Astrocyte of the hippocampus (primary cell): Measurements from ENCODE around the gene S100A10.

Source experiments
- DNase-seq: peaks from one replicate; pipeline ENCODE4 v3.0.0; 2011; ENCODE audit warnings: low read depth, low spot score

Gene S100A10, protein sequence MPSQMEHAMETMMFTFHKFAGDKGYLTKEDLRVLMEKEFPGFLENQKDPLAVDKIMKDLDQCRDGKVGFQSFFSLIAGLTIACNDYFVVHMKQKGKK

GRCh38 chr1:151993734-151994496 lies at the start of gene S100A10:
Gene S100A10 (minus strand): TSS chr1:151993859. CDS start chr1:151986230, 7,629 bp downstream.
- DNase-seq: peak; percentile 92

DNA sequence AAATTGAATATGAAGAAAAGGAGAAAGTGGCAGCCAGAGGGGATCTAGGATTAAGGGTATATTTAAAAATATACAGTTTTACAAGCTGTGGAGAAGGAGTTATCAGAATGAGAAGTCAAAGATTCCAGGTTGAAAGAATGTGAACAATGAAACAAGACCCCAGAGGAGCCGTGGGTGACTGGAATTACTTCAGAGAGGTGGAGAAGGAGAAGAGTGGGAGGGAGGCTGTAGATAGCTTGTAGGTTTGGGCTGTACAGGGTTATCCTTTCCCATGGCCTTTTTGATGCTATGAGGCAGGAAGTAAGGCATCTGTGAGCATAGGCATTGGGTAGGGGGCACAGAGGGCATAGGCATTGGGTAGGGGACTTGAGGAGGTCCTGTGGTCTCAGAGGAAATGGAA lies 48.4 kb upstream of the S100A10 start:
- DNase-seq: no peak

DNA sequence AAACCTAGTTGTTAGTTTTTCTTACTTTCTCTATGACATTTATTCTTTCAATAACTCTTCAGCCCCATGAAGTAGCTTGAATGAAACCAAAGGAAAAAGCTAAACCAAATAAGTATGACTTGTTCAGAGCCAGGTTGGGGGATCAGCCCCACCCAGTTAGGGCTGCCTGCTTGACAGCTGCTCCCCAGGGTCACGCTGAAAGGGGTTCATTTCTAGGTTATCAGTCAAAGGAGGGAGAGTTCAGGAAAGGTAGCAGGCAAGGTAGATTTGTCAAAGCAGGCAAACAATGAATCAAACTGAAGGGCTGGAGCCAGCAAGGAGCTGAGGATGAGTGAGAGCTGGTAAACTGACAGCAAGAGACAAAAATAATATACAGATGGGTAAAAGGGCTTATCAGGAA lies 46.2 kb upstream of the S100A10 start:
- no peak for DNase-seq

- DNase-seq: no peak
Measured at GRCh38 chr1:152039461-152039860, 45.8 kb upstream of the S100A10 start.

- no peak for DNase-seq
Measured at GRCh38 chr1:152038871-152039270, 45.2 kb upstream of the S100A10 start.

DNA sequence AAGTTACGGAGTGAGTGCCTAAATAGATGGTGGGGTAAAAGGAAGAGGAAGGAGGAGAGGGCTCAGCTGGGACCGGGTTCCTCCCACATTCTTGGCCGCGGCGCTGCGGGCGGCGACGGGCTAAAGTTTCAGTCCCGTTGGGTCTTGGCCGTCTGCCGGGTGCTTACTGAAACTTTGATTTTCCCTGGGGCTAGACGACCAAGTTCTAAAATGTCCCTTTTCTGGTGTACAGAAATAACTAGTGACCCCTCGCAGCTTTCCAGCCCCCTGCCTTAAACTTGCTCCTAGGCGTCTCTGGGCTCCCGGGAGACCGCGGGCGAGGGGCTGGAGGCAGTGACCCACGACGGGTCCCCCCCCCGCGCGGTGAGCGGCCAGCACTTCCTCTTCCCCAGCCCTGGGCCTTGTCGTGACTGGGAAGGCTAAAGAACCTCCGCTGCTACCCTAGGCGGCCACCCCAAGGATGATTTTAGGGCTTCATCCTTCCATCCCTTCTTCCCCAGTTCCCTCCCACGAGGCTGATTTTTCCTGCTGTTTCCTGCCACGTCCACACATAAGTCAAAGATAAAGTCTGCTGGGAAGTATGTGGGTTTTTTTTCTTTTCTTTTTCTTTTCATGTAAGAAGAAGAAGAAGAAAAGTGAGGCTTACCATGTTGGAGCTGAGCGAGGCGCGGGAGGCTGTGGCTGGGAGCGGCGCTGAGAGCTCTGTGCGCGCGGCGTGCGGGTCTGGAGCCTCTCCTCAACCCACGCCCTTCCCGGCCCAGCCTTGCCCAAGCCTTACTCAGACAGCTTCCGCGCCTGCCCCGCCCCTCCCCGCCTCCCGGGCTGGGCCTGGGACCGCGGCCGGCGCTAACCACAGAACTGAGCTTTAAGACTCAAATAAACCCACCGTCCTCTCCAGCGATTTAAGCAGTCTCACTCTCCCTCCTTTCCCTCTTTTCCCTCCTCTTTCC lies 42.9 kb upstream of the S100A10 start, which contains the start of gene S100A11:
TSS of gene S100A11 (minus strand) at position 738 of the 950 bp plus-strand sequence. CDS start at position 649, 89 bp downstream.
- peak; percentile 96 for DNase-seq

DNA sequence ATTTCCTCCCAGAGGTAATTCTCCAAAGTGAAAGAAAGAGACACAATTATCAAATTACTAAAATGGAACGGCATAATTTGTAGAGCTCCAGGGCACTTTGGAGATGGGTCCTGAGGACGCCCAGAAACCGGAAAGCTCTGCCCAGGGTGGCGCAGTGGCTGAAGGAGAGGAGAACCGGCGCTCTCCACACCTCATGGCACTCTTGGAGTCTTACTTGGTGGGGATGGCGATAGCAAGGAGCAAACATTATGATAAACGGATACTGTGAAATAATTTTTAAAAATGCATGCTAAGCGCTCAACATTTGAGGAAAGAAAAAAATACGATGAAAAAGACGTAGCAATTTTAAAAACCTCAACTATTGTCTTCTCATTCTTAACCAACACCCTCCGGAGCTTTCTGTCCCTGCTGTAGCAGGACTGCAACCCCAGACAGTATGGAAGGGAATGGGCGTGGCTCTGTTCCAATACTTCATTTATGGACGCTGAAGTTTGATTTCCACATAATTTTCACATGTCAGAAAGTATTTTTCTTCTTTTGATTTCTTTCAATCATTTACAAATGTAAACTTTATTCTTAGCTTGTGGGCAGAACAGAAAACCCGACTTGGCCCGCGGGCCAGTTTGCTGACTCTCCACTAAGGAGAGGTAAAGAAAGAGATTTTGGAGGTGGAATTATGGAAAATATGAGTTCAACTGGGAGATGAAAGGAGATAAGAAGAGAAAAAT lies 42.0 kb upstream of the S100A10 start:
- DNase-seq: peak; percentile 48

- DNase-seq: peak; percentile 73
Measured at GRCh38 chr1:152034654-152035538, 41.2 kb upstream of the S100A10 start.

DNA sequence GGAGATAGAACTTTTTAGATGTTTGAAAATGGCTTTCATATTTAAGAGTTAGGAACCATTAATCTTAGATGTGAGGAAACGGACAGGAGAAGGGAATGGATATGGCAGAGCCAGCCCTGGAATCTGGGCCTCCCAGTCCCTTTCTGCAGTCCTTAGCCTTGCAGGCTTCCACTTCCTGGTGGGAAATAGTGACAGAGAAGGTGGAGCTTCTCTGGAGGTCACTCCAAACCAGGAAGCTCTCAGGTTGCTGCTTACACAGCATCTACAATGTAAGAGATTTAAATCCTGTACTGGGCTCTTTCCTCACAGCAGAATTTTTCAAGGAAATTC lies 40.6 kb upstream of the S100A10 start:
- no peak for DNase-seq

- no peak for DNase-seq
Measured at GRCh38 chr1:152029929-152030211, 36.2 kb upstream of the S100A10 start.

- DNase-seq: no peak
Measured at GRCh38 chr1:152029144-152029928, 35.7 kb upstream of the S100A10 start.

DNA sequence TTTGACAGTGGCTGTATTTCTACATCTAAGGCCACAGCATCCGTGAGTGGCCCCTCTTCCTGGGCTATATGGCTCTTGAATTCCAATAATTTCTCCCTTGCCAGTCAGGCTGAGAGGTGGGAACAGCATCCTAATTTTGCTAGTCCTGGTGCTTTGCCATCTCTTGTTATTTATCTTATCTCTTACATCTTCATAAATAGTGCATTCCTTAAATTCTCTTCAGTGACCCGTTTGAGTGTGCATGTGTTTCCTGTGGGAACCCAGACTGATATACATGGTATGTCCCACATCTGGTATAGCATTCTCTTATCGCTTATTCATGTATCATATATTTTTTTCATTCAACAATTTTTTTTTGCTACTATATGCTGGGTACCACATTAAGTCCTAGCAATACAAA lies 33.2 kb upstream of the S100A10 start:
- DNase-seq: no peak

DNA sequence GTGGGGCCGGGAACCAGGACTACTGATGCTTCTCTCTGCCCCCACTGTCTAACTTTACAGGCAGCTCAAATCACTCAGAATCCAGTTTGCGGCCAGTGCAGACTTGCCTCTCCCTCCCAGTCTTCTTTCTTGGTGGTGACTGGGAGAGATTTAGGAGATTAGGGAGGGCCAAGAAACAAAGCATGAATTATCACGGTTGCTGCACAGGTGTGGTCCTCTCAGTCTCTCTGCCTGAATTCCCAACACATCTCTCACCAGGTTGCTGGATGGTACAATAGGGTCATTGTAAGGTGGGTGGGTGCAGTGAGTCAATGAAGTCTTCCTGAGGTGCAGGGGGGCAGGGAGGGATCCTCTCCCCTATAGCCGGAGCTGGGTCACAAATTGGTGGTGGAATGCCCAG lies 30.6 kb upstream of the S100A10 start:
- DNase-seq: no peak

DNA sequence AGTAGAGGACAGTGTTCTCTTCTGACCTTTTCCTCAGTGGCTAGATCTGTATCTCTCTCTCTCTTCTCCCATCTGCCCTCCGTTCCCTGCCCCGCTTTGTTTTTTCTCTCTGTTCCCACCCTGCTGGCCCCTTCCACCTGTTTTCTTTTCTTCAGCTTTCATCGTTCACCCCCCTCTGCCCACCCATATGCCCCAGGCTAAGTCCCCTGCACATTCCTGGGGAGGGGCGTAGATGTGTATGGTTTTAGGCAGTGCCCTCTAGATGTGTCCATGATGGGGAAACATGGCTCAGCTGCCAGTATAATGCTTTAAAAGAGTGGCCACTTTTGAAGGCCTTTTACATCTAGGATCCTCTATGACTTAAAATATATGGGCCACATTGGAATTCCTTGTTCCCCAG lies 29.6 kb upstream of the S100A10 start:
- no peak for DNase-seq

- DNase-seq: no peak
Measured at GRCh38 chr1:152022474-152022873, 28.8 kb upstream of the S100A10 start.

DNA sequence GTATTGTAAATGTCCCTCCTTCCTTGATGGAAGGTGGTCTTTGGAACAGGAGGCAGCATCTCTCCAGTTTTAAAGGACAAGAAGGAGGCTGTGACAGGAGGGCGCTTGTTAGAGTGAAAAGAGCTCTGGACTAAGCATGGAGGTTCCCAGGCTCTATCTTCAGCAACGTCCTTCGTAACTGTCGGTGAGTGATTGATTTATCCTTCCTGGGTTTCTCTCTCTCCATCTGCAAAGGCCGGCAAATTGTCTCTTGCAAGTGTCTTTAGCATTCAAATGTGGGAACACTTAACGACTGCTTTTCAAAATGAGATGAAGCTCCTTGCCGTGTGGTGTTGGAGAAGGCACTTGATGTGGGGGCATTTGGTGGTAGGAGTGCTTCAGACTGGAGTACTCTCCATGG lies 27.9 kb upstream of the S100A10 start:
- DNase-seq: no peak

- no peak for DNase-seq
Measured at GRCh38 chr1:152020849-152021248, 27.2 kb upstream of the S100A10 start.

- peak; percentile 21 for DNase-seq
Measured at GRCh38 chr1:152018537-152018936, 24.9 kb upstream of the S100A10 start.

DNA sequence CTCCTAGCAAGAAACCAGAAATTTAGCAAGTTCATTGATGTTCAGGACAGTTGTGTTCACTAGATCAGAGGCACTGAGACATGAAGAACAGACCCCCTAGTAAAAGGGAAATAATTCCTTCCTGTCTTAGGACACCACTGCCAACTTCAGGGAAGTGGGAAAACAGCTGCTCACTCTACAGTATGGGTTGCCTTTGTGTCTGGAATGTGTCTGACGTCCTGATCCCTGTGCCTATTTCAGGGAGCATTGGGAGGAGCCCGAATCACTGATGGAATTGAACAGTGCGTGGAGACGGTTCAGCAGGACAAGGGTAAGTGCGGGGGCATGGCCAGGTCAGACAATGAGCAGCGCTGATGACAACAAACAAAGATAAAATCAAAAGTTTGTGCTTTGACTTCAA lies 22.1 kb upstream of the S100A10 start:
- no peak for DNase-seq

- no peak for DNase-seq
Measured at GRCh38 chr1:152014943-152015342, 21.3 kb upstream of the S100A10 start.
